HCT116 (cell line): ENCODE measurements around the gene TENM4. TPM values are rescaled to one million over a fixed set of nuclear protein-coding genes. Genes with fewer than 3 reads are reported as not detected.

ENCODE experiments used
- ATAC-seq: fragments of 200-7000 bp; cut with Tn5 transposase; 2 replicates; pipeline ENCODE4 v1.9.1; 2020; ENCODE audit warnings: mild to moderate bottlenecking, moderate library complexity
- BruUV-seq: library from RNA; stranded (reverse); fragments of 400-500 nt; replicated peaks from 2 replicates; lab custom pipeline; 2021; lab: Mats Ljungman, UMichigan
- CTCF ChIA-PET: fragments of 300-600 bp; sonication (Branson Sonifier 250); formaldehyde crosslinking; loops from one replicate; lab custom pipeline; 2021; ENCODE audit warnings: antibody characterized with exemption; lab: Charles Lee
- POLR2A ChIA-PET: fragments of 300-600, 350-600 bp; sonication (Branson Sonifier 250); formaldehyde crosslinking; loops from one replicate; lab custom pipeline; 2021; ENCODE audit warnings: antibody characterized with exemption; lab: Charles Lee
- RAD21 ChIA-PET, 2 experiments: fragments of 300-600 bp; sonication (Branson Sonifier 250); formaldehyde crosslinking; loops; one replicate each; lab custom pipeline; 2023; ENCODE audit warnings: low total read pairs in 2 of 2; ENCODE audit not compliant: uncharacterized antibody in 2 of 2, unreplicated experiment in 2 of 2, low non-redundant PET in 1 of 2; lab: Charles Lee
- DNase-seq: peaks from one replicate; pipeline ENCODE4 v3.0.0-alpha.2; 2010; ENCODE audit warnings: low read depth, low spot score
- H2AFZ ChIP-seq: fragments of 200-600 bp; shearing (Covaris generic), sonication (generic); 2 replicates; pipeline ENCODE4 v1.6.1; 2017; ENCODE audit warnings: low read depth, mixed run types, mixed read lengths, antibody characterized with exemption, low read length; ENCODE audit not compliant: poor library complexity, severe bottlenecking
- H3K27ac ChIP-seq: 2 replicates; pipeline ENCODE4 v1.5.1; 2012; ENCODE audit warnings: low read depth, low read length
- H3K27me3 ChIP-seq: fragments of 200-600 bp; sonication (generic); 2 replicates; pipeline ENCODE4 v1.6.1; 2016; ENCODE audit warnings: mixed run types, low read length, mixed read lengths; ENCODE audit not compliant: insufficient read depth
- H3K36me3 ChIP-seq, 2 experiments: fragments of 200-500 bp in 1 of 2; fragments of 200-600 bp in 1 of 2; sonication (Bioruptor generic) in 1 of 2; sonication (generic) in 1 of 2; 2 replicates each; pipeline versions ENCODE4 v1.5.1 to v1.6.1; 2014 to 2016; ENCODE audit warnings: low read length in 2 of 2, inconsistent platforms in 1 of 2, mixed read lengths in 1 of 2, mixed run types in 1 of 2; ENCODE audit not compliant: insufficient read depth in 2 of 2, control insufficient read depth in 1 of 2
- H3K4me1 ChIP-seq, 2 experiments: fragments of 200-600 bp in 1 of 2; sonication (generic) in 1 of 2; 2 replicates each; pipeline versions ENCODE4 v1.5.1 to v1.6.1; 2012 to 2017; ENCODE audit warnings: low read length in 2 of 2, inconsistent platforms in 1 of 2, mild to moderate bottlenecking in 1 of 2, mixed read lengths in 1 of 2, mixed run types in 1 of 2, moderate library complexity in 1 of 2; ENCODE audit not compliant: insufficient read depth in 2 of 2, control insufficient read depth in 1 of 2
- H3K4me2 ChIP-seq: fragments of 200-600 bp; sonication (generic); 2 replicates; pipeline ENCODE4 v1.6.1; 2017; ENCODE audit warnings: mixed run types, low read length, mixed read lengths
- H3K4me3 ChIP-seq, 2 experiments: fragments of 200-600 bp in 1 of 2; sonication (generic) in 1 of 2; replicated peaks in 1 of 2; 2 replicates each; pipeline ENCODE4 v1.5.1; 2011 to 2016; ENCODE audit warnings: low read length in 2 of 2, control low read depth in 1 of 2, low read depth in 1 of 2, mild to moderate bottlenecking in 1 of 2, mixed read lengths in 1 of 2, mixed run types in 1 of 2
- H3K79me2 ChIP-seq: fragments of 200-600 bp; sonication (generic); 2 replicates; pipeline ENCODE4 v1.6.1; 2017; ENCODE audit warnings: mild to moderate bottlenecking, mixed run types, low read length, moderate library complexity, mixed read lengths; ENCODE audit not compliant: insufficient read depth
- H3K9ac ChIP-seq: fragments of 200-600 bp; sonication (generic); 2 replicates; pipeline ENCODE4 v1.6.1; 2016; ENCODE audit warnings: low read length, mixed read lengths
- H3K9me2 ChIP-seq: fragments of 200-600 bp; sonication (generic), shearing (Covaris generic); 2 replicates; pipeline ENCODE4 v1.6.1; 2017; ENCODE audit warnings: mixed run types, mild to moderate bottlenecking, moderate library complexity; ENCODE audit not compliant: insufficient read depth
- H3K9me3 ChIP-seq, 2 experiments: fragments of 200-500 bp in 1 of 2; fragments of 200-600 bp in 1 of 2; sonication (Bioruptor generic) in 1 of 2; sonication (generic) in 1 of 2; 2 replicates each; pipeline ENCODE4 v1.6.1; 2014 to 2017; ENCODE audit warnings: low read length in 2 of 2, mixed read lengths in 2 of 2, inconsistent platforms in 1 of 2, low read depth in 1 of 2, mild to moderate bottlenecking in 1 of 2, mixed run types in 1 of 2, moderate library complexity in 1 of 2; ENCODE audit not compliant: control insufficient read depth in 1 of 2, insufficient read depth in 1 of 2
- H4K20me1 ChIP-seq: fragments of 200-600 bp; sonication (generic), shearing (Covaris generic); 2 replicates; pipeline ENCODE4 v1.6.1; 2017; ENCODE audit warnings: mixed run types, mild to moderate bottlenecking, moderate library complexity; ENCODE audit not compliant: insufficient read depth
- CTCF ChIP-seq, 3 experiments: fragments of 200-600 bp in 1 of 3; sonication (generic) in 1 of 3; IDR thresholded peaks in 2 of 3; conservative IDR thresholded peaks in 1 of 3; 2 replicates each; pipeline ENCODE4 v1.5.1; 2012 to 2017; ENCODE audit warnings: low read depth in 2 of 3, low read length in 2 of 3, antibody characterized with exemption in 1 of 3, borderline replicate concordance in 1 of 3, control low read depth in 1 of 3, mild to moderate bottlenecking in 1 of 3, mixed read lengths in 1 of 3, mixed run types in 1 of 3, moderate library complexity in 1 of 3; ENCODE audit not compliant: insufficient read depth in 1 of 3
- ELF1 ChIP-seq: IDR thresholded peaks from 2 replicates; pipeline ENCODE4 v1.6.1; 2012; ENCODE audit warnings: low read depth, borderline replicate concordance
- JUND ChIP-seq: IDR thresholded peaks from 2 replicates; pipeline ENCODE4 v1.6.1; 2012
- POLR2AphosphoS5 ChIP-seq: IDR thresholded peaks from 2 replicates; pipeline ENCODE4 v1.6.1; 2011; ENCODE audit warnings: mild to moderate bottlenecking, low read depth, low read length, moderate library complexity
- REST ChIP-seq: IDR thresholded peaks from 2 replicates; pipeline ENCODE4 v1.6.1; 2012; ENCODE audit warnings: low read depth
- SP1 ChIP-seq: IDR thresholded peaks from 2 replicates; pipeline ENCODE4 v1.6.1; 2012; ENCODE audit warnings: low read depth
- SRF ChIP-seq: IDR thresholded peaks from 2 replicates; pipeline ENCODE4 v1.6.1; 2012; ENCODE audit warnings: low read depth
- ZBTB33 ChIP-seq: IDR thresholded peaks from 2 replicates; pipeline ENCODE4 v1.6.1; 2011; ENCODE audit warnings: mild to moderate bottlenecking, low read length, moderate library complexity; ENCODE audit not compliant: insufficient replicate concordance; ENCODE audit errors: extremely low read depth
- ZNF274 ChIP-seq: fragments of 200-500 bp; sonication (Bioruptor generic); IDR thresholded peaks from 2 replicates; pipeline ENCODE4 v1.6.1; 2014; ENCODE audit warnings: mild to moderate bottlenecking, low read depth, low read length, inconsistent platforms
- intact Hi-C: fragments of 100-400 bp; cut with micrococcal nuclease; formaldehyde crosslinking; loops from 2 replicates; pipeline ENCODE4 v1.10.0; 2022
- total RNA-seq: library from RNA; stranded (reverse); gene quantifications from one replicate; pipeline ENCODE4 v1.2.1, GENCODE V29; 2021; ENCODE audit not compliant: unreplicated experiment
- TF ChIP-seq, protein P1 (sequence below): IDR thresholded peaks from 2 replicates; pipeline ENCODE4 v1.6.1; 2012

Gene TENM4
- total RNA-seq, 1 experiment from 2014 or later, result 0.05 TPM

DNA sequence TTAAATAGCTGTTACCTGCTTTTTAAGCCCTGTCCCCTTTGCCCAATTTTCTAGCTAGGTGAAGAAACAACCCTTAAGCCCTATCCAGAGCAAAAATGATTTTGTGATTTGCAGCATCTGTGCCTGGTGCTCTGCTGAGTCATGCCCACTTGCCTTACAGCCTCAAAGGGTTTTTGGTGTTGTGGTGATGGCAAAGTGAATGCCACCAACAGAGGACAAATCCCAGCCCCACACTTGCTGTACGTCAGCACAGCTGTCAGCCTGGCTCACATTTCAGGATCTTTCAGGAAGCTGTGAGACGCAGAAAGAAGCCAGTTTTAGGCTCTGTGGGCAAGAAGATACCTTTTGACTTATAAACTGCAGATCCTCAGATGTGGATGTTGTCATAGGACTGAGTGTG, 401.7 kb downstream of the TENM4 start:
- Histone ChIP-seq H3K79me2 (no peaks in the 10 kb centered on the region), H2AFZ (no peak overlapping the region), H3K9ac (no peak overlapping the region), H3K27me3 (peaks cover 41% of the 10 kb centered on the region), H3K4me2 (no peak overlapping the region), H3K4me1 (no peaks in the 10 kb centered on the region), H3K4me3 (no peak overlapping the region), H3K9me2 (no peaks in the 10 kb centered on the region), H3K9me3 (no peaks in the 10 kb centered on the region), H4K20me1 (no peaks in the 10 kb centered on the region), H3K36me3 (no peaks in the 10 kb centered on the region), H3K27ac (no peak overlapping the region)
- no peak for DNase-seq
- TF ChIP-seq POLR2AphosphoS5, result no peak
- TF ChIP-seq, protein P1, sequence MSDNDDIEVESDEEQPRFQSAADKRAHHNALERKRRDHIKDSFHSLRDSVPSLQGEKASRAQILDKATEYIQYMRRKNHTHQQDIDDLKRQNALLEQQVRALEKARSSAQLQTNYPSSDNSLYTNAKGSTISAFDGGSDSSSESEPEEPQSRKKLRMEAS, result no peak
- TF ChIP-seq ZNF274, result no peak
- TF ChIP-seq REST, result no peak
- no peak for TF ChIP-seq CTCF (IDR thresholded peaks at IDR 0.05 in 2 of 3, conservative IDR thresholded peaks at IDR 0.05 in 1 of 3; ENCODE audit: borderline replicate concordance in 1 of 3, insufficient read depth in 1 of 3, low read depth in 2 of 3, low read length in 2 of 3)
- no peak for TF ChIP-seq ELF1
- TF ChIP-seq SP1, result no peak
- no peak for TF ChIP-seq SRF
- TF ChIP-seq JUND, result no peak
- no peak for TF ChIP-seq ZBTB33
- intact Hi-C loops, result no loop called here
- no TSS peak for BruUV-seq
- POLR2A ChIA-PET, result no interaction called here
- no peak for ATAC-seq
- RAD21 ChIA-PET, result no interaction called here
- CTCF ChIA-PET, result no interaction called here
